Lower lobe of right lung (tissue), 2 donors: ENCODE data around the gene PTPRD. TPM values are rescaled to one million over a fixed set of nuclear protein-coding genes. Genes with fewer than 3 reads are reported as not detected.

Experiments
- ATAC-seq, 2 donors: fragments of 200-7000 bp; cut with Tn5 transposase; one replicate each; pipeline ENCODE4 v1.9.1; 2020 to 2022; ENCODE audit warnings: mild to moderate bottlenecking in 2 of 2, moderate library complexity in 2 of 2
- DNase-seq: peaks from one replicate; pipeline ENCODE4 v3.0.0-alpha.2; 2020
- H3K27ac ChIP-seq: fragments of 200-600 bp; one replicate; pipeline ENCODE4 v1.8.0; 2022
- H3K27me3 ChIP-seq: fragments of 200-600 bp; one replicate; pipeline ENCODE4 v1.8.0; 2022; ENCODE audit warnings: low read depth
- H3K36me3 ChIP-seq: fragments of 200-600 bp; one replicate; pipeline ENCODE4 v1.8.0; 2022; ENCODE audit warnings: mild to moderate bottlenecking
- H3K4me1 ChIP-seq: fragments of 200-600 bp; one replicate; pipeline ENCODE4 v1.8.0; 2022
- H3K4me3 ChIP-seq: fragments of 200-600 bp; one replicate; pipeline ENCODE4 v1.8.0; 2022; ENCODE audit warnings: mild to moderate bottlenecking
- H3K9me3 ChIP-seq: fragments of 200-600 bp; one replicate; pipeline ENCODE4 v1.8.0; 2022
- intact Hi-C: fragments of 100-400 bp; cut with DNase I; formaldehyde crosslinking; loops from one replicate; pipeline ENCODE4 v1.11.0; 2022
- total RNA-seq: library from RNA; stranded (reverse); fragmentation: NEBNext Ultra II Directional; extraction: Animal tissue kit (Norgen Biotek cat#: 25700); gene quantifications from one replicate; pipeline ENCODE4 v1.2.1, GENCODE V29; 2021
- TF ChIP-seq, protein P1 (sequence below): fragments of 200-600 bp; IDR thresholded peaks from one replicate; pipeline ENCODE4 v1.8.0; 2022; ENCODE audit warnings: antibody characterized with exemption, mild to moderate bottlenecking
- donor health status: DM: no; HTN: yes; CAD: no; lungs with severe emphysema.

Gene PTPRD
- total RNA-seq, 1 donor from 2014 or later = 17.2 TPM

DNA sequence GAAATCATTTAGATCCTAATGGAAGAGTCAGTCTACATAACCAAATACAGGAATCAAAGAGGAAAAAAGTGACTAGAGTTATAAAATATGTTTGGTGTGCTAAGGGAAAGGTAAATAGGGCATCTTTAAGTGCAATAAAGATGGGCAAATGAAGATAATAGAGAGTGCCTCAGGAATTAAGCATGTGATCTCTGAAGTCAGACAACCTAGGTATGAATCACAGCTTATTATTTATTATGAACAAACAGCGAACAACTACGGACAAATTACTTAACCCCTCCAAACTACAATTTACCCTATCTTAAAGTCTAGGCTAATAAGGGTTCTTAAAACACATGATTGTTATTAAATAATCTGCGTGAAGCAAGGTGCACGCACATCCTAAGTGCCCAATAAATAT lies 1903.1 kb downstream of the PTPRD start:
- TF ChIP-seq, protein P1, sequence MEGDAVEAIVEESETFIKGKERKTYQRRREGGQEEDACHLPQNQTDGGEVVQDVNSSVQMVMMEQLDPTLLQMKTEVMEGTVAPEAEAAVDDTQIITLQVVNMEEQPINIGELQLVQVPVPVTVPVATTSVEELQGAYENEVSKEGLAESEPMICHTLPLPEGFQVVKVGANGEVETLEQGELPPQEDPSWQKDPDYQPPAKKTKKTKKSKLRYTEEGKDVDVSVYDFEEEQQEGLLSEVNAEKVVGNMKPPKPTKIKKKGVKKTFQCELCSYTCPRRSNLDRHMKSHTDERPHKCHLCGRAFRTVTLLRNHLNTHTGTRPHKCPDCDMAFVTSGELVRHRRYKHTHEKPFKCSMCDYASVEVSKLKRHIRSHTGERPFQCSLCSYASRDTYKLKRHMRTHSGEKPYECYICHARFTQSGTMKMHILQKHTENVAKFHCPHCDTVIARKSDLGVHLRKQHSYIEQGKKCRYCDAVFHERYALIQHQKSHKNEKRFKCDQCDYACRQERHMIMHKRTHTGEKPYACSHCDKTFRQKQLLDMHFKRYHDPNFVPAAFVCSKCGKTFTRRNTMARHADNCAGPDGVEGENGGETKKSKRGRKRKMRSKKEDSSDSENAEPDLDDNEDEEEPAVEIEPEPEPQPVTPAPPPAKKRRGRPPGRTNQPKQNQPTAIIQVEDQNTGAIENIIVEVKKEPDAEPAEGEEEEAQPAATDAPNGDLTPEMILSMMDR = no peak
- H3K27me3 ChIP-seq = no peaks in the 10 kb centered on the region
- H3K4me1 ChIP-seq = no peaks in the 10 kb centered on the region
- no peaks in the 10 kb centered on the region for H3K9me3 ChIP-seq
- ATAC-seq (no peak), DNase-seq (no peak)
- no peaks in the 10 kb centered on the region for H3K36me3 ChIP-seq
- H3K4me3 ChIP-seq = no peak overlapping the region
- no peak overlapping the region for H3K27ac ChIP-seq
- intact Hi-C loops = no loop called here

DNA sequence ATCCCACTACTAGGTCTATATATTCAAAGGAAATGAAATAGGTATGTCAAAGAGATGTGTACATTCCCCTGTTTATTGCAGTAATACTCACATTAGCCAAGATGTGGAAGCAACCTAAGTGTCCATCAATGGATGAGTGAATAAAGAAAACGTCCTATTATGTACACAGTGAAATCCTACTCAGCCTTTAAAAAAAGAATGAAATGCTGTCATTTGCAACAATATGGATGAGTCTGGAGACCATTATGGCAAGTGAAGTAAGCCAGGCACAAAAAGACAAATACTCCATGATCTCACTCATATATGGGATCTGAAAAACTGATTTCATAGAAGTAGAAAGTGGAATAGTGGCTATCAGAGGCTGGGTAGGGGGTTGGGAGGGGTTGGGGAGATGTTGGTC lies 1904.1 kb downstream of the PTPRD start:
- no peak for ATAC-seq
- intact Hi-C loops = no loop called here
- TF ChIP-seq, protein P1 = no peak
- no peaks in the 10 kb centered on the region for H3K27me3 ChIP-seq
- H3K9me3 ChIP-seq = no peaks in the 10 kb centered on the region
- no peak overlapping the region for H3K4me3 ChIP-seq
- H3K27ac ChIP-seq = no peak overlapping the region
- H3K4me1 ChIP-seq = no peaks in the 10 kb centered on the region
- no peak for DNase-seq
- H3K36me3 ChIP-seq = no peaks in the 10 kb centered on the region

DNA sequence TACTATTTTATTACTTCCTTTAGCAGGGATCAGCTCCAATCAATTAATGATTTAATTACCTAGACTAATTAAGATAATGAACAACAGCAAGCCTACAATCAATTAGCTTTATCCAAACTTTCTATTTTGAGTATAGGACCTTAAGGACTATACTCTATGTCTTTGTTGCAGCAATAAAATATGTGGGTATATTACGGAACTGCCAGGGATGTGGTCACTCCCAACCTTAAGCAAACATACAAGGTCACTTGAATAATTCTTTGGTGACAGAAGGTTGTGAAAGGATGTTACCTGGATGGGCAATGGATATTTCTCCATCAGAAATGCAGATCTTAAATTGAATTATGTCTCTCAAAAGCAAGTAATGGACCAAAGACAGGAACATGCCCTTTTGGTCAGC lies 1905.8 kb downstream of the PTPRD start:
- Histone ChIP-seq H3K4me3 (no peak overlapping the region), H3K36me3 (no peaks in the 10 kb centered on the region), H3K9me3 (no peaks in the 10 kb centered on the region), H3K27ac (no peak overlapping the region), H3K4me1 (no peaks in the 10 kb centered on the region), H3K27me3 (no peaks in the 10 kb centered on the region)
- DNase-seq (no peak), ATAC-seq (no peak)
- intact Hi-C loops = no loop called here
- TF ChIP-seq, protein P1 = no peak

DNA sequence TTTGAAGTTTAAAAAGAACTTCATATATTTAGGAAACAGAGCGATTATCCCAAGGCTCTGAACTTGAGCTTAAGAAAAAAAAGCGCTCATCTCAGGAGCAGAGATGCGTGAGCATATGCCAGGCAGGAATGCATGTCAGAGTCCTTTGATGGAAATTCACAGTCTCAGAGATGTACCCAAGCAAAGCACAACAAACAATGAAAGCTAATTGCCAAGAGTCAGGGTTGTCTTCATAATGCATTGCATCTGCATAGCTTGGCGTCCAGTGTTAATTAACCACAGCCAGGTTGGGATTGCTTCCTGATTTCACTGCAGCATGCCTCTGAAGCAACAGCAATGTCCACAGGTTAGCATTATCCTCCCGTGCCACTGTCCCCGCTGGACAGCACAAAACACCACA lies 1906.3 kb downstream of the PTPRD start:
- intact Hi-C loops = no loop called here
- no peaks in the 10 kb centered on the region for H3K27me3 ChIP-seq
- DNase-seq (no peak), ATAC-seq (no peak)
- TF ChIP-seq, protein P1 = no peak
- no peak overlapping the region for H3K27ac ChIP-seq
- H3K4me1 ChIP-seq = no peaks in the 10 kb centered on the region
- H3K9me3 ChIP-seq = no peaks in the 10 kb centered on the region
- no peaks in the 10 kb centered on the region for H3K36me3 ChIP-seq
- no peak overlapping the region for H3K4me3 ChIP-seq

GRCh38 chr9:8705861-8706260 lies 1906.9 kb downstream of the PTPRD start:
- no peak for DNase-seq
- H3K4me3 ChIP-seq = no peak overlapping the region
- TF ChIP-seq, protein P1 = no peak
- no peaks in the 10 kb centered on the region for H3K27me3 ChIP-seq
- no peak for ATAC-seq
- H3K9me3 ChIP-seq = no peaks in the 10 kb centered on the region
- H3K27ac ChIP-seq = no peak overlapping the region
- intact Hi-C loops = no loop called here
- H3K4me1 ChIP-seq = no peaks in the 10 kb centered on the region
- H3K36me3 ChIP-seq = no peaks in the 10 kb centered on the region

GRCh38 chr9:8703904-8704303 lies 1908.9 kb downstream of the PTPRD start:
- no peak for DNase-seq
- Histone ChIP-seq H3K4me3 (no peak overlapping the region), H3K4me1 (no peaks in the 10 kb centered on the region), H3K36me3 (no peaks in the 10 kb centered on the region), H3K9me3 (no peaks in the 10 kb centered on the region), H3K27ac (no peak overlapping the region), H3K27me3 (no peaks in the 10 kb centered on the region)
- TF ChIP-seq, protein P1 = no peak
- intact Hi-C loops = no loop called here
- ATAC-seq = no peak
